Lung (tissue), 12 donors: ENCODE data around the gene F12. TPM values are rescaled to one million over a fixed set of nuclear protein-coding genes. Genes with fewer than 3 reads are reported as not detected.

ENCODE experiments used
- ATAC-seq: fragments of 200-7000 bp; cut with Tn5 transposase; one replicate; pipeline ENCODE4 v1.9.1; 2020; ENCODE audit warnings: moderate number of reproducible peaks; ENCODE audit not compliant: insufficient read depth, low FRiP score
- DNase-seq, 3 donors: peaks; one replicate each; pipeline ENCODE4 v3.0.0-alpha.2; 2013 to 2017
- H3K27ac ChIP-seq, 2 donors: one replicate each; pipeline ENCODE4 v1.5.1; 2013; ENCODE audit warnings: mild to moderate bottlenecking in 2 of 2, moderate library complexity in 2 of 2, control low read depth in 1 of 2, inconsistent platforms in 1 of 2, low read depth in 1 of 2, low read length in 1 of 2
- H3K27me3 ChIP-seq, 3 donors: one replicate each; pipeline ENCODE4 v1.5.1; 2013; ENCODE audit warnings: low read length in 2 of 3; ENCODE audit not compliant: control insufficient read depth in 3 of 3, insufficient read depth in 3 of 3
- H3K36me3 ChIP-seq, 4 donors: one replicate each; pipeline ENCODE4 v1.5.1; 2013; ENCODE audit warnings: low read length in 4 of 4, mild to moderate bottlenecking in 1 of 4, moderate library complexity in 1 of 4; ENCODE audit not compliant: control insufficient read depth in 4 of 4, insufficient read depth in 4 of 4
- H3K4me1 ChIP-seq, 5 donors: one replicate each; pipeline ENCODE4 v1.5.1; 2013; ENCODE audit warnings: low read length in 5 of 5, mild to moderate bottlenecking in 2 of 5, moderate library complexity in 1 of 5; ENCODE audit not compliant: control insufficient read depth in 5 of 5, insufficient read depth in 5 of 5
- H3K4me3 ChIP-seq: one replicate; pipeline ENCODE4 v1.5.1; 2013; ENCODE audit warnings: mild to moderate bottlenecking, control low read depth, moderate library complexity
- H3K9ac ChIP-seq, 2 donors: one replicate each; pipeline ENCODE4 v1.5.1; 2013; ENCODE audit warnings: low read length in 2 of 2, control low read depth in 1 of 2; ENCODE audit not compliant: insufficient read depth in 1 of 2
- H3K9me3 ChIP-seq, 4 donors: one replicate each; pipeline ENCODE4 v1.5.1; 2013; ENCODE audit warnings: low read length in 3 of 4, mild to moderate bottlenecking in 1 of 4, moderate library complexity in 1 of 4; ENCODE audit not compliant: control insufficient read depth in 4 of 4, insufficient read depth in 3 of 4
- WGBS, 2 donors: extraction: QIAGEN DNeasy Blood & Tissue Kit; methylation state at CpG; one replicate each; pipeline ENCODE4 v1.1.7; 2013; 5-methylcytosine and 5-hydroxymethylcytosine counted together
- polyA plus RNA-seq, 2 donors: library from polyadenylated mRNA; stranded (reverse); fragments of 200-250 nt; gene quantifications; one replicate each; pipeline ENCODE4 v1.2.1, GENCODE V29; 2013
- total RNA-seq, 2 donors: library from RNA; depleted of rRNA in 1 of 2; stranded (reverse); fragments of >200 nt in 1 of 2; gene quantifications; one replicate each; pipeline ENCODE4 v1.2.1, GENCODE V29; 2014 to 2021
- TF ChIP-seq, protein P1 (sequence below): IDR thresholded peaks from 2 replicates; pipeline ENCODE4 v1.5.1; 2012; ENCODE audit warnings: mild to moderate bottlenecking; ENCODE audit errors: control extremely low read depth, extremely low read depth
- donor health status: control.
- donor health status: control.
- donor health status: Bipolar disorder and iron deficiency.
- donor health status: healthy.
- donor health status: DM: yes; HTN: yes; CAD: no.

The F12 gene
- total and polyA plus RNA-seq, 4 donors, result 1.3 to 1.7 (median 1.4) TPM; not detected in 1

DNA sequence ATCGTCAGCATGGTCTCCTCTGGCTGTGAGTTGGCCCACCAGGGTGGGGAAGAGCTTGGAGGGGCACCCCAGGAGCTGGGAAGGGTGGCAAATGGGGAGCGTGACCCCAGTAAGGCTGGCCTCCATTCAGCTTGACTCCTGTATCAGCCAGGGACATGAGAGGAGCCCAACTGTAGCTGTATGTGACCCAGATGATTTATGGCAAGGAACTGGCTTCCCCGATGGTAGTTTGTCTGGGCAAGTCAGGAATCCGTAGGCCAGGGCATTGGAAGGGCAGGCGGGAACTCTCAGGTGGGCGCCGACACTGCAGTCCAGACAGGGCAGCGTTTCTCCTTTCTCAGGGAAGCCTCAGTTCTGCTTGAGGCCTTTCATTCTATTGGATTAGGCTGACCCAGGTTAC, 22.8 kb downstream of the F12 start:
- Histone ChIP-seq H3K27ac (no peak overlapping the region), H3K4me1 (peaks cover 0 to 10% (median 0%) of the 10 kb centered on the region in 5 donors), H3K27me3 (peaks cover 0 to 6% (median 0%) of the 10 kb centered on the region in 3 donors), H3K36me3 (no peaks in the 10 kb centered on the region), H3K9ac (no peak overlapping the region), H3K4me3 (no peak overlapping the region), H3K9me3 (no peaks in the 10 kb centered on the region)
- WGBS, 2 donors, result 87 to 91% methylated on average over 8 of the region's 8 CpGs
- TF ChIP-seq, protein P1, sequence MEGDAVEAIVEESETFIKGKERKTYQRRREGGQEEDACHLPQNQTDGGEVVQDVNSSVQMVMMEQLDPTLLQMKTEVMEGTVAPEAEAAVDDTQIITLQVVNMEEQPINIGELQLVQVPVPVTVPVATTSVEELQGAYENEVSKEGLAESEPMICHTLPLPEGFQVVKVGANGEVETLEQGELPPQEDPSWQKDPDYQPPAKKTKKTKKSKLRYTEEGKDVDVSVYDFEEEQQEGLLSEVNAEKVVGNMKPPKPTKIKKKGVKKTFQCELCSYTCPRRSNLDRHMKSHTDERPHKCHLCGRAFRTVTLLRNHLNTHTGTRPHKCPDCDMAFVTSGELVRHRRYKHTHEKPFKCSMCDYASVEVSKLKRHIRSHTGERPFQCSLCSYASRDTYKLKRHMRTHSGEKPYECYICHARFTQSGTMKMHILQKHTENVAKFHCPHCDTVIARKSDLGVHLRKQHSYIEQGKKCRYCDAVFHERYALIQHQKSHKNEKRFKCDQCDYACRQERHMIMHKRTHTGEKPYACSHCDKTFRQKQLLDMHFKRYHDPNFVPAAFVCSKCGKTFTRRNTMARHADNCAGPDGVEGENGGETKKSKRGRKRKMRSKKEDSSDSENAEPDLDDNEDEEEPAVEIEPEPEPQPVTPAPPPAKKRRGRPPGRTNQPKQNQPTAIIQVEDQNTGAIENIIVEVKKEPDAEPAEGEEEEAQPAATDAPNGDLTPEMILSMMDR, result no peak
- DNase-seq, result no peak
- ATAC-seq, result no peak

DNA sequence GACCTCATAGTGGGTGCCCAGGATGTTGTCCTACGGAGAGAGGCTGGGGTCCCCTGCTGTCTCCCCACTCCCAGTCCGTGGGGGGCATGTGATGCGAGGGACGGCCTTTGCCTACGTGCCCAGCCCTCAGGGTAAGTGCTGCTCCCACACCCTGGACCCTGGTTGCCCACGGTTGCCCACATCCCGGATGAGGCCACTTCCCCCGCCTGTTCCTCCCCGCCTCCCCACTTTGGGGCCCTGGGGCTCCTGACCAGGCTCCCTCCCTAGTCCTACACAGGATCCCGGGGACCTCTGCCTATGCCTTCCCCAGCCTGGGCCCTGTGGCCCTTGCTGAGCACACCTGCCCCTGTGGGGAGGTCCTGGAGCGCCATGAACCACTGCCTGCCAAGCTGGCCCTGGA, 23.6 kb downstream of the F12 start:
- DNase-seq (no peak), ATAC-seq (no peak)
- H3K9me3 ChIP-seq, result no peaks in the 10 kb centered on the region

DNA sequence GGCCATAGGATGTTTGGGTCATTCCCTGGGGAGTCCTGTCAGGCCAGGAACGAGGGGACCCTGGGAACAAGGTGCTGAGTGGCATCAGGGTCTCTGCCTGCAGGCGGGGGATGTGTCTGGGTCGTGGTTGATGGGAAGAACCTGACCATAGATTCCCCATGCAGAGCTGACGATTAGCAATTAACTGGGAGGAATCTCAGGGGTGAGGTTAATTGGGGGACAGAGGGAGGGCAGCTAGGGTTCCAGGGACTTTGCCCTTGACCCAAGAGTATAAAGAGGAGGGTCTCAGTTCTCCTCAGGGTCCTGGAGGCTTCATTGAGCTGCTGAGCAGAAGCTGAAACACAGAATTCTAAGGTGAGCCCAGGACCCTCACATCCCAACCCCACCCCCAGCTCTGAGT, 25.2 kb downstream of the F12 start, which contains the start of gene SLC34A1:
TSS of gene SLC34A1 (plus strand) at position 301 of the 400 bp plus-strand sequence. CDS start 1,308 bp downstream, outside the sequence.
- Histone ChIP-seq H3K4me1 (peaks cover 0 to 3% (median 0%) of the 10 kb centered on the region in 5 donors), H3K27me3 (peaks cover 0 to 6% (median 0%) of the 10 kb centered on the region in 3 donors), H3K27ac (no peak within 1 kb of the TSS), H3K4me3 (no peak within 1 kb of the TSS), H3K9ac (no peak within 1 kb of the TSS), H3K36me3 (no peaks in the 10 kb centered on the region), H3K9me3 (no peaks in the 10 kb centered on the region)
- TF ChIP-seq, protein P1, result no peak
- ATAC-seq (no peak), DNase-seq (no peak)
- WGBS, 2 donors, result 70 to 86% methylated on average over 4 of the region's 4 CpGs

More for the DNA sequence above, 23.6 kb downstream of the F12 start:
- Histone ChIP-seq H3K27ac (no peak overlapping the region), H3K9ac (no peak overlapping the region), H3K36me3 (no peaks in the 10 kb centered on the region), H3K4me1 (peaks cover 0 to 7% (median 0%) of the 10 kb centered on the region in 5 donors), H3K4me3 (no peak overlapping the region), H3K27me3 (peaks cover 0 to 6% (median 0%) of the 10 kb centered on the region in 3 donors)
- TF ChIP-seq, protein P1, result no peak
- WGBS, 2 donors, result 52 to 54% methylated on average over 11 of the region's 11 CpGs

DNA sequence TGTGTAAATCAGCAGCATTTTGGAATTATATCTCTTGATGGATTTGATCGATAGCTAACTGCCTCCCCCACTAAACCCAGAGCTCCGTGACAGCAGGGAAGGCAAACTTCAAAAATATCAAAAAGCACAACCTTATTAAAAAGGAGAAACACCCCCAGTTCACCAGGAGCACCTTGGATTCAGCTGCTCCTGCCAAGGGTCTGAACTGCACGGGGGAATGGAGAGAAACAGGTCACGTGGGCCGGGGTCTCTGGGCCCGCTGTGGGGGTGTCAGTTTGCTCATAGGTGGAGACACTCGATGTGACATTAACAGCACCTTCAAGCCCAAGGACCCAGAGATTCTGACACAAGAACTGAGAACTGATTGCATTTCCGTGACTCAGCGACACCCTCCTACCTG, 26.2 kb downstream of the F12 start:
- TF ChIP-seq, protein P1, result no peak
- Histone ChIP-seq H3K9me3 (no peaks in the 10 kb centered on the region), H3K4me1 (peaks cover 0 to 3% (median 0%) of the 10 kb centered on the region in 5 donors), H3K36me3 (no peaks in the 10 kb centered on the region), H3K4me3 (no peak overlapping the region), H3K9ac (no peak overlapping the region), H3K27me3 (peaks cover 0 to 6% (median 0%) of the 10 kb centered on the region in 3 donors), H3K27ac (no peak overlapping the region)
- DNase-seq, result no peak
- ATAC-seq, result no peak
- 83 to 96% methylated on average over 9 of the region's 9 CpGs for WGBS, 2 donors
